NK-92 (cell line): ENCODE measurements around the gene PSMB3.

Experiments
- DNase-seq: peaks from one replicate; lab custom pipeline; 2025; ENCODE audit not compliant: unreplicated experiment; lab: John Stamatoyannopoulos, UW

PSMB3 gene

DNA sequence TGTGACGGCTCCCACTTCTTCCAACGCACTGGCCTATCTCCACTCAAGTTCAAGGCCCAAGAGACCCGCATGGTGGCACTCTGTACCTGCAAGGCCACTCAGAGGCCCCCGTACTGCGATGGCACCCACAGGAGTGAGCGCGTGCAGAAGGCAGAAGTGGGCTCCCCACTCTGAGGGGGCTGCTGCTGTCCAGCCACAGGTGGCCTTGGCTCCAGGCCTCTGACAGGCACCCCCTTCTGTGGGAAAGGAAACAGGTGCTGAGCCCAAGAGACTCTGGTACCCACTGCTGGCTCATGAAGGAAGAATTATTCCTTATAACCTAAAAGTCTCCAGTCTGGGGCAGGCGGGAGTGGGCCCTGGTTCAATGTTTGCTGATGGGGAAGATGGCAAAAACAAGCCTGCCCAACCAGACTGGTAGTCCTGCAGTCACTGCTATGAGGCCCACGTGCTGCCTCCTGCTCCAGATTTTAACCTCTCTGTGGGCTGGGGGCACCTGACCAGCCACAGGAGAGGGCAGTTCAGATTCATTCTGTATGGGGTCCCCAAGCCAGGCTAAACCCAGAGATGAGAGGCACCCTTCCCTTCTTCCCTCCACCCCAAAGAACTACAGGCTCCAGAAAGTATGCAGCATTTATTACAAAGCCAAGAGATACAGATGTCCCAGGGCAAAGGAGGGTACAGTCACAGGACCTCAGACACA, 19.1 kb upstream of the PSMB3 start:
- DNase-seq: no peak

GRCh38 chr17:38733982-38734973, 18.3 kb upstream of the PSMB3 start:
- DNase-seq: no peak

- no peak for DNase-seq
Measured at GRCh38 chr17:38735161-38735997, 17.2 kb upstream of the PSMB3 start.

- no peak for DNase-seq
Measured at GRCh38 chr17:38738007-38738662, 14.4 kb upstream of the PSMB3 start.

GRCh38 chr17:38738686-38739085, 13.9 kb upstream of the PSMB3 start:
- no peak for DNase-seq

DNA sequence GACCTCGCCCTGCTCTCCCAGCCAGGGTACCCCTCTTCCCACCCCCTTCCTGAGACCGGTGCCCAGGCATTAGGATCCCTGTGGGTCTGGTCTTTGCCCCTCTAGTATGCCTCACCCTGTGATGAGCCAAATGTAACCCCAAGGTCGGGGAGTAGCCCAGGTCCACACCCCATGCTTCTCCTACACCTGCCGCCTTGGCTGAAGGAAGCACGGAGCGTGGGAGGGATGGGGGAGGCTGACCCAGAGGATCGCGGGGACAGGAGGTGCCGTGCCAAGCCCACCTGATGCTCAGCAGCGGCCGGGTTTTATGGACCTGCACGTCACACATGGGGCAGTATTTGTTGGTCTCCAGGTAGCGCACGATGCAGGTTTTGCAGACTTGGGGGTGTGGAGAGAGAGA, 13.2 kb upstream of the PSMB3 start:
- DNase-seq: no peak

DNA sequence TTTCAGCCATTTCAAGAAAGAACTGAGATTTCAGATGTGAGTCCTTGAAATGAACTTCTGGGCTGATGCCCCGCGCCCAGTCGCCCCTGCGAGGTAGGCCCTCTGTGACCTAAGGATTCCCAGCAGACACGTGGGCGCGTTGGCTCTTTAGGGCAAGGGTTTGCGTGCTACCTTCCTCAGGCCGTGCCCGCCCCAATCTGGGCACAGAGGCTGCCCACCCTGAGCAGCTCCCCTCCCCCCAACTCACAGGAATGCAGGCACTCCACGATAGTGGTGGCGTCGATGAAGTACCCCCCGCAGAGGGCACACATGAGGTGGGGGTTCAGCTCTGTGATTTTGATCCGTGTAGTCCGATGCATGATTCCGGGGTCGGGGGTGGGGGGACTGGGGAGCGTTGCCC, 12.5 kb upstream of the PSMB3 start:
- DNase-seq: no peak

- no peak for DNase-seq
Measured at GRCh38 chr17:38740806-38741205, 11.7 kb upstream of the PSMB3 start.

- DNase-seq: no peak
Measured at GRCh38 chr17:38741461-38741860, 11.1 kb upstream of the PSMB3 start.

- DNase-seq: no peak
Measured at GRCh38 chr17:38741921-38742410, 10.6 kb upstream of the PSMB3 start.

DNA sequence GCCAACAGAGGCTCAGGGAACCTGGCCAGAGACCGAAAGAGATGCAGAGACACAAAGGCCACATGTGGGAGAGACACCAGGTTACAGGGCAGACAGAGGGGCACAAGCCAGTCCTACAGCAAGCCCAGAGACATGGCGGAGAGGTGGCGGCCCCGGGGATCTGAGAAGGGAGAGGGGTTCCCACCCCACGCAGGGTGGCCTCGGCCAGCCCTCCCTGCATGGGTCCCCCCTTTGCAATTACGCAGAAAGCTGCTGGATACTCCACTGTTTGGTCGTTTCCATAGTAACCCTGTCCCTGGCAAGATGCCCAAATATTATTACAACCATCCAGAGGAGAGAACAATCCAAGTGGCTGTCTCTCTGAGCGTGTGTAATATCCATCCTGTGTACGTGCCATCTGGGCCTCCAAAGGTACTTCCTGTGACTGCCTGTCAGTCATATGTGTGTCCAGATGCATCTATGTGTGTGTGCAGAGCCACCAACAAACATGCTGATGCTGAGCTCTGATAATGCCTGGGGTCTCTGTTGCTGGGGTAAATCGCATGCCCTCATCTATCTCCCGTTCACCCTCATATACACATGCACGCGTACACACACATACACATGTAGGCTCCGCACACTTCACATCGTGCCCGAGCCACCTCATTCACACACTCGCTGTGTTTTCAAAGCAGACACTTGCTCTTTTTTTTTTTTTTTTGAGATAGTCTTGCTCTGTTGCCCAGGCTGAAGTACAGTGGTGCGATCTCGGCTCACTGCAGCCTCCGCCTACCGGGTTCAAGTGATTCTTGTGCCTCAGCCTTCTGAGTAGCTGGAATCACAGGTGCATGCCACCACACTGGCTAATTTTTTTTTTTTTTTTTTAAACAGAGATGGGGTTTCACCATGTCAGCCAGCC, 9.9 kb upstream of the PSMB3 start:
- DNase-seq: no peak

- DNase-seq: no peak
Measured at GRCh38 chr17:38743556-38744171, 8.9 kb upstream of the PSMB3 start.

DNA sequence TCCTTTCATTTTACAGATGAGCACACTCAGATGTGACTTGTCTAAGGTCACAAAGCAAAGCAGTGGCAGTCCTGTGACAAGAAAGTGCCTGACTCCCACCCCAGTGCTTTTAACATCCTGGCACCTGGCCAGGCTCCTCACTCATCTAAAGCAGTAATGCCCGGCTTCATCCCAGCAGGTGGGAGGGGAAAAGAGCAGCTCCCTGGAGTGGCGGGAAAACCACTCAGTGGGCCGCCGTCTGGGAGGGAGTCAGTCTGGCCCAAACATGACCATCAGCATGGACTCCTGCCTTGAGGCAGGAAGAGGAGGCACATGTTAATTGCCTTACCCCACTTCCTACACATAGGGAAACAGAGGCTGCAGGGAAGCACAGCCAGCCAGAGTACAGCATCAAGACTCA, 7.0 kb upstream of the PSMB3 start:
- no peak for DNase-seq

GRCh38 chr17:38746004-38746848, 6.3 kb upstream of the PSMB3 start:
- no peak for DNase-seq

GRCh38 chr17:38746849-38747462, 5.6 kb upstream of the PSMB3 start:
- no peak for DNase-seq

DNA sequence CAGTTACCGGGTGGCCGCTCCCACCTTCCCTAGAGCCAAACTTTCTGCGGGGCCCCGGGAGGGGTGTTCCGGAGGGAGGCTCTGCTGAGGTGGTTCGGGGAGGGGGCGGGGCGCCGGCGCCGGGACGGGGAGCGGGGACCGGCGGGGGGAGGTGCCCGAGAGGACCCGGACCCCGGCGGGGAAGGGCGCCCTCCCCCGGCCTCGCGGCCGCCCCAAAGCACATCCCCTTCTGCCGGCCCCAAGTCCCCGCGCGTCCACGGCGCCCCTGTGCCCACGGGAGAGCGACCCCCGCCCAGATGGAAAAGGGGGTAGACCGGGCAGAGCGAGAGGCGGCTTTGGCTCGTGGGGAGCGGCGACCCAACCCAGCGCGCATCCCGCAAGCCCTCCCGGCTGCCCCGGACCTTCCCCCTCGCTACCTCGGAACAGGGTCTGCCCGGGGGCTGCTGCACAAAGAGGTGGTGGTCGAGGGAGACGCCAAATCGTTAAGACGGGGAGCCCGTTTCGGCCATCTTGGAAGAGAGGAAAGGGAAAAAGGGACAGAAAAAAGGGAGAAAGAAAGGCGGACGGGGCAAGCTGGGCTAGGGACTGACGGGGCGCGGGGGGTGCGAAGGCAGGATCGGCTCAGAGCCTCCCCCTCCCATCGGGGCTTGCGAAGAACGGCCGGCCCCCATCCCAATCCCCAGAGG, 4.9 kb upstream of the PSMB3 start:
- DNase-seq: no peak

GRCh38 chr17:38748149-38748891, 4.2 kb upstream of the PSMB3 start, which contains the start of gene PCGF2:
Gene PCGF2, minus strand, starts transcription at chr17:38748336. Its CDS starts 7,934 bp downstream, at chr17:38740402.
- DNase-seq: no peak
